ENCODE results near the gene HIRA.

Gene HIRA

GRCh38 chr22:19431649-19432132 lies at the start of gene HIRA:
HIRA (minus strand) TSS chr22:19431733; CDS start chr22:19431476, 257 bp downstream.
- peak in 53 of 56 donors; percentile 38 to 93 (median 79) for DNase-seq

GRCh38 chr22:19480789-19481188 lies 49.3 kb upstream of the HIRA start:
- DNase-seq: no peak

GRCh38 chr22:19480173-19480568 lies 48.6 kb upstream of the HIRA start:
- no peak for DNase-seq

GRCh38 chr22:19479355-19480172 lies 48.0 kb upstream of the HIRA start, which contains the start of gene CDC45:
CDC45 (plus strand) TSS chr22:19479920; CDS start chr22:19479969, 49 bp downstream.
- peak; percentile 52 to 99 (median 95) for DNase-seq

GRCh38 chr22:19478901-19479354 lies 47.4 kb upstream of the HIRA start, which contains the start of gene UFD1:
UFD1 (minus strand) TSS chr22:19479193; CDS start chr22:19479085, 108 bp downstream.
- peak; percentile 12 to 87 (median 74) for DNase-seq

- DNase-seq: peak in 2 of 56 donors; percentile 28 to 43
Measured at GRCh38 chr22:19478045-19478900, 46.7 kb upstream of the HIRA start.

- no peak for DNase-seq
Measured at GRCh38 chr22:19477321-19478044, 46.0 kb upstream of the HIRA start.

GRCh38 chr22:19476023-19476422 lies 44.5 kb upstream of the HIRA start:
- no peak for DNase-seq

- no peak for DNase-seq
Measured at GRCh38 chr22:19473578-19473977, 42.0 kb upstream of the HIRA start.

GRCh38 chr22:19472233-19472632 lies 40.7 kb upstream of the HIRA start:
- DNase-seq: no peak

- DNase-seq: no peak
Measured at GRCh38 chr22:19471572-19471971, 40.0 kb upstream of the HIRA start.

GRCh38 chr22:19470010-19470409 lies 38.5 kb upstream of the HIRA start:
- DNase-seq: no peak

- DNase-seq: no peak
Measured at GRCh38 chr22:19469421-19469820, 37.9 kb upstream of the HIRA start.

- DNase-seq: no peak
Measured at GRCh38 chr22:19467912-19468311, 36.4 kb upstream of the HIRA start.

GRCh38 chr22:19466848-19467752 lies 35.6 kb upstream of the HIRA start:
- peak in 3 of 56 donors; percentile 13 for DNase-seq

GRCh38 chr22:19466126-19466716 lies 34.7 kb upstream of the HIRA start:
- DNase-seq: no peak

- DNase-seq: no peak
Measured at GRCh38 chr22:19464975-19465374, 33.4 kb upstream of the HIRA start.

GRCh38 chr22:19464546-19464945 lies 33.0 kb upstream of the HIRA start:
- no peak for DNase-seq
